Activated CD4-positive, alpha-beta T cell treated with anti-CD3 and anti-CD28 coated beads, Interleukin-2, amount 50 U/mL, for 48 hours (primary cell): ENCODE results near the gene ADM2.

Source experiments
- DNase-seq, 2 experiments: peaks; one replicate each; pipeline ENCODE4 v3.0.0-alpha.2; 2020

ADM2 gene

GRCh38 chr22:50469377-50470305, 11.7 kb upstream of the ADM2 start:
- peak; percentile 92 to 94 for DNase-seq

GRCh38 chr22:50470491-50470890, 10.9 kb upstream of the ADM2 start:
- peak in 1 of 2 experiments; percentile 26 for DNase-seq

GRCh38 chr22:50471197-50471847, 10.0 kb upstream of the ADM2 start:
- no peak for DNase-seq

- DNase-seq, result no peak
Measured at GRCh38 chr22:50471962-50472361, 9.4 kb upstream of the ADM2 start.

GRCh38 chr22:50473088-50473487, 8.3 kb upstream of the ADM2 start:
- peak; percentile 46 to 55 for DNase-seq

GRCh38 chr22:50473855-50474671, 7.3 kb upstream of the ADM2 start:
- DNase-seq, result peak; percentile 46 to 56

- peak; percentile 89 to 92 for DNase-seq
Measured at GRCh38 chr22:50474710-50475651, 6.4 kb upstream of the ADM2 start, which contains the start of gene SBF1. TSS of gene SBF1 (minus strand) at chr22:50475035. CDS start at chr22:50474840, 195 bp downstream.

GRCh38 chr22:50475652-50476002, 5.7 kb upstream of the ADM2 start:
- no peak for DNase-seq

GRCh38 chr22:50476868-50477267, 4.5 kb upstream of the ADM2 start:
- no peak for DNase-seq

- no peak for DNase-seq
Measured at GRCh38 chr22:50477923-50478322, 3.4 kb upstream of the ADM2 start.

- no peak for DNase-seq
Measured at GRCh38 chr22:50479721-50480120, 1.6 kb upstream of the ADM2 start.

- no peak for DNase-seq
Measured at GRCh38 chr22:50481045-50481439, 301 bp upstream of the ADM2 start.

- no peak for DNase-seq
Measured at GRCh38 chr22:50482107-50483074, 1.0 kb downstream of the ADM2 start.

GRCh38 chr22:50483106-50483505, 1.8 kb downstream of the ADM2 start:
- DNase-seq, result no peak

GRCh38 chr22:50483556-50483955, 2.2 kb downstream of the ADM2 start:
- DNase-seq, result no peak

- DNase-seq, result no peak
Measured at GRCh38 chr22:50483977-50484853, 2.9 kb downstream of the ADM2 start.

- no peak for DNase-seq
Measured at GRCh38 chr22:50485221-50486131, 4.1 kb downstream of the ADM2 start.

GRCh38 chr22:50486561-50487289, 5.4 kb downstream of the ADM2 start, which contains the start of gene MIOX:
TSS of gene MIOX (plus strand) at chr22:50486859. CDS start at chr22:50486898, 39 bp downstream.
- no peak for DNase-seq
